ENCODE data around the gene GARS1. TPM values are rescaled to one million over a fixed set of nuclear protein-coding genes. Genes with fewer than 3 reads are reported as not detected.
A peak's percentile ranks its signal among the peaks of the same experiment; 100 is the strongest.
"Not testable (repeated sequence)": the region's sequence is repeated elsewhere in the genome, so short reads cannot be mapped to it uniquely, and the experiment has no call there.

Gene GARS1
- polyA plus RNA-seq, 1 experiment, result 1,118 TPM

- CTCF ChIA-PET, result no interaction called here
- POLR2A ChIA-PET, result no interaction called here
- Histone ChIP-seq H3K27me3 (ENCODE audit: control insufficient read depth, insufficient read depth, low read length) (no peaks in the 10 kb centered on the region), H3K36me3 (ENCODE audit: control insufficient read depth, insufficient read depth, low read length) (peaks cover 6% of the 10 kb centered on the region), H3K4me3 (ENCODE audit: low read depth, low read length) (no peak overlapping the region)
- no peak for TF ChIP-seq CTCF (IDR thresholded peaks at IDR 0.05; ENCODE audit: insufficient read depth, low read depth, low read length)
- DNase-seq (ENCODE audit: low read depth), result no peak
Measured at GRCh38 chr7:30585675-30586074, 9.0 kb upstream of the GARS1 start.

GRCh38 chr7:30587547-30587946 lies 7.1 kb upstream of the GARS1 start:
- DNase-seq (ENCODE audit: low read depth); POLR2A ChIA-PET; H3K27me3 ChIP-seq (ENCODE audit: control insufficient read depth, insufficient read depth, low read length); H3K4me3 ChIP-seq (ENCODE audit: low read depth, low read length); H3K36me3 ChIP-seq (ENCODE audit: control insufficient read depth, insufficient read depth, low read length): not testable (repeated sequence)
- CTCF ChIA-PET, result interaction anchor here (1.3 kb wide), 1 partner anchor 23 kb away, joined by 3 read pairs; no protein-coding TSS in a partner anchor

GRCh38 chr7:30589111-30589510 lies 5.6 kb upstream of the GARS1 start:
- H3K4me3 ChIP-seq (ENCODE audit: low read depth, low read length), result no peak overlapping the region
- no peaks in the 10 kb centered on the region for H3K27me3 ChIP-seq (ENCODE audit: control insufficient read depth, insufficient read depth, low read length)
- DNase-seq (ENCODE audit: low read depth), result no peak
- peaks cover 3% of the 10 kb centered on the region; the same call in 1 of the 2 replicates for H3K36me3 ChIP-seq (ENCODE audit: control insufficient read depth, insufficient read depth, low read length)
- TF ChIP-seq CTCF (IDR thresholded peaks at IDR 0.05; ENCODE audit: insufficient read depth, low read depth, low read length), result no peak
- CTCF ChIA-PET, result no interaction called here
- POLR2A ChIA-PET, result no interaction called here

GRCh38 chr7:30594048-30594539 lies 584 bp upstream of the GARS1 start:
- H3K36me3 ChIP-seq (ENCODE audit: control insufficient read depth, insufficient read depth, low read length), result no peaks in the 10 kb centered on the region
- ChIA-PET POLR2A (interaction anchor here (0.6 kb wide), 1 partner anchor 431 kb away, joined by 3 read pairs; no protein-coding TSS in a partner anchor), CTCF (interaction anchor here (0.8 to 1.2 kb wide), 2 partner anchors 10 to 12 kb away, joined by 3 read pairs; no protein-coding TSS in a partner anchor)
- no peak for DNase-seq (ENCODE audit: low read depth)
- no peak for TF ChIP-seq CTCF (IDR thresholded peaks at IDR 0.05; ENCODE audit: insufficient read depth, low read depth, low read length)
- peak overlapping the region; percentile 92 for H3K4me3 ChIP-seq (ENCODE audit: low read depth, low read length)
- no peaks in the 10 kb centered on the region for H3K27me3 ChIP-seq (ENCODE audit: control insufficient read depth, insufficient read depth, low read length)

GRCh38 chr7:30595436-30596013 lies 847 bp downstream of the GARS1 start:
- CTCF ChIA-PET, result interaction anchor here (1.4 kb wide), 1 partner anchor 144 kb away, joined by 3 read pairs; no protein-coding TSS in a partner anchor
- no peak for TF ChIP-seq CTCF (IDR thresholded peaks at IDR 0.05; ENCODE audit: insufficient read depth, low read depth, low read length)

More at GRCh38 chr7:30595436-30596013, 847 bp downstream of the GARS1 start:
- POLR2A ChIA-PET, result no interaction called here
- H3K4me3 ChIP-seq (ENCODE audit: low read depth, low read length), result peak overlapping the region; percentile 92
- peaks cover 3% of the 10 kb centered on the region for H3K36me3 ChIP-seq (ENCODE audit: control insufficient read depth, insufficient read depth, low read length)
- no peak for DNase-seq (ENCODE audit: low read depth)
- no peaks in the 10 kb centered on the region for H3K27me3 ChIP-seq (ENCODE audit: control insufficient read depth, insufficient read depth, low read length)

Measured in BJ (cell line).